CD4-positive, CD25-positive, alpha-beta regulatory T cell (primary cell): ENCODE data around the gene OPCML. TPM values are rescaled to one million over a fixed set of nuclear protein-coding genes. Genes with fewer than 3 reads are reported as not detected.

Experiments used
- ATAC-seq, 2 donors: fragments of 150-1000 bp; cut with Tn5 transposase; one replicate each; pipeline ENCODE4 v1.10.0; 2021; ENCODE audit warnings: low read depth in 2 of 2, moderate number of reproducible peaks in 2 of 2, moderate library complexity in 1 of 2
- DNase-seq, 3 donors: peaks; one replicate each; pipeline versions ENCODE4 v3.0.0 to v3.0.0-alpha.2; 2012 to 2022; ENCODE audit warnings: mixed read lengths in 1 of 3
- H3K27ac ChIP-seq: one replicate; pipeline ENCODE4 v1.7.0; 2013; ENCODE audit warnings: mild to moderate bottlenecking, low read length; ENCODE audit not compliant: insufficient read depth, poor library complexity, severe bottlenecking
- H3K27me3 ChIP-seq: one replicate; pipeline ENCODE4 v1.7.0; 2013; ENCODE audit warnings: low read length; ENCODE audit not compliant: control insufficient read depth, insufficient read depth
- H3K36me3 ChIP-seq: one replicate; pipeline ENCODE4 v1.7.0; 2013; ENCODE audit warnings: mild to moderate bottlenecking, low read length, moderate library complexity; ENCODE audit not compliant: control insufficient read depth, insufficient read depth
- H3K4me1 ChIP-seq: 2 replicates; pipeline ENCODE4 v1.7.0; 2013; ENCODE audit warnings: mild to moderate bottlenecking, low read length; ENCODE audit not compliant: insufficient read depth, control insufficient read depth, poor library complexity, severe bottlenecking
- H3K4me3 ChIP-seq: one replicate; pipeline ENCODE4 v1.7.0; 2013; ENCODE audit warnings: low read depth, mild to moderate bottlenecking, low read length, moderate library complexity
- H3K9me3 ChIP-seq, 2 experiments: 1 replicate in 1 of 2; 2 replicates in 1 of 2; pipeline ENCODE4 v1.7.0; 2013; ENCODE audit warnings: low read length in 2 of 2, mild to moderate bottlenecking in 1 of 2, moderate library complexity in 1 of 2; ENCODE audit not compliant: control insufficient read depth in 2 of 2
- H3K27ac Mint-ChIP-seq, 3 donors: one replicate each; pipeline ENCODE4 v1.8.0; 2020 to 2022; ENCODE audit warnings: mild to moderate bottlenecking in 3 of 3, mixed read lengths in 3 of 3, moderate library complexity in 2 of 3
- H3K27me3 Mint-ChIP-seq: one replicate; pipeline ENCODE4 v1.8.0; 2022; ENCODE audit warnings: mild to moderate bottlenecking, mixed read lengths
- H3K36me3 Mint-ChIP-seq: one replicate; pipeline ENCODE4 v1.8.0; 2020; ENCODE audit warnings: mixed read lengths
- H3K4me1 Mint-ChIP-seq, 4 donors: one replicate each; pipeline ENCODE4 v1.8.0; 2020 to 2022; ENCODE audit warnings: mixed read lengths in 4 of 4, mild to moderate bottlenecking in 1 of 4
- H3K4me3 Mint-ChIP-seq, 4 donors: one replicate each; pipeline ENCODE4 v1.8.0; 2020 to 2022; ENCODE audit warnings: mild to moderate bottlenecking in 4 of 4, mixed read lengths in 4 of 4, moderate library complexity in 3 of 4
- H3K9me3 Mint-ChIP-seq, 7 donors: one replicate each; pipeline ENCODE4 v1.8.0; 2020 to 2022; ENCODE audit warnings: mixed read lengths in 7 of 7, mild to moderate bottlenecking in 3 of 7, moderate library complexity in 2 of 7
- polyA plus RNA-seq, 4 donors: library from polyadenylated mRNA; unstranded; fragments of 300-500 nt; fragmentation: Illumina TruSeq; gene quantifications; one replicate each; pipeline ENCODE4 v1.2.3, GENCODE V29; 2021
- total RNA-seq: library from RNA; stranded (reverse); gene quantifications from one replicate; pipeline ENCODE4 v1.2.3, GENCODE V29; 2022

Gene OPCML
- total and polyA plus RNA-seq, 5 donors from 2014 or later, result not detected

DNA sequence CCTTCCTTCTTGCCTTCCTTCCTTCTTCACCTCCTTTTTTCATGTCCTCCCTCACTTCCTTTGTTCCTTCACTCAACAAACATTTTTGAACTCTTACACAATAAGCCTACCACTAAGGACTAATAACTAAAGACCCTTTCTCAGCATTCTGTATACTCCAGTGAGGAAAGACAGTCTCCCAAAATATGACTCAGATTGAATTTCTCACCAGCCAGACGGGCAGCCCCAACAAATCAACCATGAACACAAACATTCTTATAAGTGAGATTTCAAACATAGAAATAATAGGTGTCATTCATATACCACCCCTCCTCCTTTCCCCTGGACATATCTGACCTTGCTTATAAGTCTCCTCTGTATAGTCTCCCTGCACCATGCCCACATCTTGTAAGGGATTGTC lies 1079.7 kb downstream of the OPCML start:
- H3K9me3 ChIP-seq, result no peaks in the 10 kb centered on the region
- Mint-ChIP-seq H3K27ac (no peak overlapping the region), H3K27me3 (no peaks in the 10 kb centered on the region), H3K36me3 (no peaks in the 10 kb centered on the region), H3K4me1 (no peaks in the 10 kb centered on the region), H3K4me3 (no peak overlapping the region), H3K9me3 (peaks cover 0 to 9% (median 2%) of the 10 kb centered on the region in 7 donors)
- DNase-seq, result no peak
- H3K27ac ChIP-seq, result no peak overlapping the region
- no peaks in the 10 kb centered on the region for H3K27me3 ChIP-seq
- ATAC-seq, result no peak
- no peak overlapping the region for H3K4me3 ChIP-seq
- no peaks in the 10 kb centered on the region for H3K4me1 ChIP-seq
- no peaks in the 10 kb centered on the region for H3K36me3 ChIP-seq

- no peak overlapping the region for H3K4me3 ChIP-seq
- Mint-ChIP-seq H3K9me3 (peaks cover 0 to 8% (median 2%) of the 10 kb centered on the region in 7 donors), H3K27ac (no peak overlapping the region)
These were observed 1080.2 kb downstream of the OPCML start for GRCh38 chr11:132451942-132452601.

DNA sequence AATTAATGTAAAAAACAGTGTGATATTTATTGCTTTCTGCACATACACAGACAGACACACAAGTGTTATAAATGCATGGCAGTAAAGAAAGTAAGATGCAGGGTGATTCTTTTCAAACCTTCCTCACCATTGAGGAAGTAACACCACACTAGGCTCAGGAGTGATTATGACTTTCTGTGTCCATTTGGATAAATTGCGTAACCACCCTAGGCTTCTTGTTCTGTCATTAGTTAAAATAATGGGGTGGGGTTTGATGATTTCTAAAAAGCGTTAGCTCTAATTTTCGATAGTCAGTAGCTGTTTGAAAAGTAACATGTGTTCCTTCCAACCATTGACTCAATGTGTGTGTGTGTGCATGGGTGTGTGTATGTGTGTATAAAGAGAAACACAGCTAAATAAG lies 1081.7 kb downstream of the OPCML start:
- no peaks in the 10 kb centered on the region for H3K4me1 Mint-ChIP-seq
- Histone ChIP-seq H3K27me3 (no peaks in the 10 kb centered on the region), H3K4me3 (no peak overlapping the region), H3K9me3 (no peaks in the 10 kb centered on the region), H3K36me3 (no peaks in the 10 kb centered on the region), H3K27ac (no peak overlapping the region), H3K4me1 (no peaks in the 10 kb centered on the region)
- H3K36me3 Mint-ChIP-seq, result no peaks in the 10 kb centered on the region
- H3K9me3 Mint-ChIP-seq, result peaks cover 0 to 7% (median 2%) of the 10 kb centered on the region in 7 donors
- no peak overlapping the region for H3K27ac Mint-ChIP-seq
- DNase-seq, result no peak
- no peaks in the 10 kb centered on the region for H3K27me3 Mint-ChIP-seq
- H3K4me3 Mint-ChIP-seq, result no peak overlapping the region
- no peak for ATAC-seq

More at GRCh38 chr11:132451942-132452601, 1080.2 kb downstream of the OPCML start:
- ATAC-seq, result no peak
- Mint-ChIP-seq H3K36me3 (no peaks in the 10 kb centered on the region), H3K4me3 (no peak overlapping the region), H3K4me1 (no peaks in the 10 kb centered on the region), H3K27me3 (no peaks in the 10 kb centered on the region)
- H3K36me3 ChIP-seq, result no peaks in the 10 kb centered on the region
- no peaks in the 10 kb centered on the region for H3K4me1 ChIP-seq
- H3K27me3 ChIP-seq, result no peaks in the 10 kb centered on the region
- DNase-seq, result no peak
- H3K9me3 ChIP-seq, result no peaks in the 10 kb centered on the region
- no peak overlapping the region for H3K27ac ChIP-seq

GRCh38 chr11:132448334-132448995 lies 1083.8 kb downstream of the OPCML start:
- ATAC-seq, result no peak
- Mint-ChIP-seq H3K36me3 (no peaks in the 10 kb centered on the region), H3K27me3 (no peaks in the 10 kb centered on the region)

DNA sequence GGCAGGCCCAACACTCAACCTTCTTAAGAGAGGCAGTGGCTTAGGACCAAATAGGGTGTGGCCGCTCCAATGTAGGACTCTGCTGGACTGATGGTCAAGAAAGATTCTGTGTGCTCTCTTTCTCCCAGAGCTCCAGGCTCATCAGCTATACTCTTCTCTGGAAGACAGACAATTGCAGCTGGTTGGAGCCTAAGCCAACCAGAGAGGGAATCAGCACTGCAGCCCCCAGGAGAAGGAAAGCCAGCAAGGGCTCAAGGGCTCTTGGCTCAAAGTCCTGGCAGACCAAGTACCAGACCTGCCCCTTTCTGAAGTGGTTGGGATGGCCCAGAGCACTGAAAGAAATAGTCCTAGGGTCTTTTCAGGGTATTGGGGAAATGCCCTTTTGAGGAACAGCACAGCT lies 1084.5 kb downstream of the OPCML start:
- H3K4me3 Mint-ChIP-seq, result no peak overlapping the region
- Histone ChIP-seq H3K4me1 (no peaks in the 10 kb centered on the region), H3K36me3 (no peaks in the 10 kb centered on the region), H3K4me3 (no peak overlapping the region), H3K27ac (no peak overlapping the region), H3K27me3 (no peaks in the 10 kb centered on the region), H3K9me3 (no peaks in the 10 kb centered on the region)
- no peak overlapping the region for H3K27ac Mint-ChIP-seq
- H3K9me3 Mint-ChIP-seq, result peaks cover 0 to 4% (median 2%) of the 10 kb centered on the region in 7 donors
- DNase-seq (no peak), ATAC-seq (no peak)
- no peaks in the 10 kb centered on the region for H3K4me1 Mint-ChIP-seq
- H3K36me3 Mint-ChIP-seq, result no peaks in the 10 kb centered on the region
- no peaks in the 10 kb centered on the region for H3K27me3 Mint-ChIP-seq

More at GRCh38 chr11:132448334-132448995, 1083.8 kb downstream of the OPCML start:
- Histone ChIP-seq H3K9me3 (no peaks in the 10 kb centered on the region), H3K4me1 (no peaks in the 10 kb centered on the region), H3K27ac (no peak overlapping the region), H3K4me3 (no peak overlapping the region), H3K27me3 (no peaks in the 10 kb centered on the region), H3K36me3 (no peaks in the 10 kb centered on the region)
- no peak for DNase-seq
- H3K9me3 Mint-ChIP-seq, result peaks cover 0 to 4% (median 2%) of the 10 kb centered on the region in 7 donors
- no peak overlapping the region for H3K4me3 Mint-ChIP-seq
- no peak overlapping the region for H3K27ac Mint-ChIP-seq
- H3K4me1 Mint-ChIP-seq, result no peaks in the 10 kb centered on the region

GRCh38 chr11:132445859-132446291 lies 1086.4 kb downstream of the OPCML start:
- DNase-seq (no peak), ATAC-seq (no peak)
- Mint-ChIP-seq H3K4me1 (no peaks in the 10 kb centered on the region), H3K27ac (no peak overlapping the region), H3K9me3 (peaks cover 0 to 3% (median 2%) of the 10 kb centered on the region in 7 donors), H3K36me3 (no peaks in the 10 kb centered on the region), H3K27me3 (no peaks in the 10 kb centered on the region), H3K4me3 (no peak overlapping the region)
- Histone ChIP-seq H3K27me3 (no peaks in the 10 kb centered on the region), H3K4me1 (no peaks in the 10 kb centered on the region), H3K27ac (no peak overlapping the region), H3K36me3 (no peaks in the 10 kb centered on the region), H3K9me3 (no peaks in the 10 kb centered on the region), H3K4me3 (no peak overlapping the region)

- Histone ChIP-seq H3K4me3 (no peak overlapping the region), H3K27ac (no peak overlapping the region), H3K9me3 (no peaks in the 10 kb centered on the region), H3K4me1 (no peaks in the 10 kb centered on the region), H3K27me3 (no peaks in the 10 kb centered on the region), H3K36me3 (no peaks in the 10 kb centered on the region)
- DNase-seq (no peak), ATAC-seq (no peak)
- Mint-ChIP-seq H3K36me3 (no peaks in the 10 kb centered on the region), H3K4me1 (no peaks in the 10 kb centered on the region), H3K9me3 (peaks cover 0 to 5% (median 3%) of the 10 kb centered on the region in 7 donors), H3K4me3 (no peak overlapping the region), H3K27me3 (no peaks in the 10 kb centered on the region), H3K27ac (no peak overlapping the region)
These were observed 1087.4 kb downstream of the OPCML start for GRCh38 chr11:132444911-132445310.
